ENCODE results near the gene UGT1A10. TPM values are rescaled to one million over a fixed set of nuclear protein-coding genes. Genes with fewer than 3 reads are reported as not detected.
"Not testable (repeated sequence)": the region's sequence is repeated elsewhere in the genome, so short reads cannot be mapped to it uniquely, and the experiment has no call there.

The UGT1A10 gene
- total RNA-seq, 1 donor from 2014 or later: not detected

DNA sequence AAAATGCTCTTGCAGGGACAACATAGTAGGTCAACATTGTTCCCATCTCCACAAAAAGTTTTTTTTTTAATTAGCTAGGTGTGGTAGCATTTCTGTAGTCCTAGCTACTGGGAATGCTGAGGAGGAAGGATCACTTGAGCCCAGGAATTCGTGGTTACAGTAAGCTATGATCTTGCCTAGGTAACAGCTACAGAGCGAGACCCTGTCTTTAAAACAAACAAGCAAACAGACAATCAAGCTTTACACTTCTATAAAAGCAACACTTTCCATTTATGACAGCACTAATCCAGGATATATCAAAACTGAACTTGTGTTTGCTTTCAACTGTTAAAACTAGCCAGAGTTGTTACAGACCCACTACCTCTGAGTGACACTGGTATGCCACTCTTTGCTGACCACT, 104.6 kb downstream of the UGT1A10 start:
- H3K9me3 Mint-ChIP-seq: no peaks in the 10 kb centered on the region

DNA sequence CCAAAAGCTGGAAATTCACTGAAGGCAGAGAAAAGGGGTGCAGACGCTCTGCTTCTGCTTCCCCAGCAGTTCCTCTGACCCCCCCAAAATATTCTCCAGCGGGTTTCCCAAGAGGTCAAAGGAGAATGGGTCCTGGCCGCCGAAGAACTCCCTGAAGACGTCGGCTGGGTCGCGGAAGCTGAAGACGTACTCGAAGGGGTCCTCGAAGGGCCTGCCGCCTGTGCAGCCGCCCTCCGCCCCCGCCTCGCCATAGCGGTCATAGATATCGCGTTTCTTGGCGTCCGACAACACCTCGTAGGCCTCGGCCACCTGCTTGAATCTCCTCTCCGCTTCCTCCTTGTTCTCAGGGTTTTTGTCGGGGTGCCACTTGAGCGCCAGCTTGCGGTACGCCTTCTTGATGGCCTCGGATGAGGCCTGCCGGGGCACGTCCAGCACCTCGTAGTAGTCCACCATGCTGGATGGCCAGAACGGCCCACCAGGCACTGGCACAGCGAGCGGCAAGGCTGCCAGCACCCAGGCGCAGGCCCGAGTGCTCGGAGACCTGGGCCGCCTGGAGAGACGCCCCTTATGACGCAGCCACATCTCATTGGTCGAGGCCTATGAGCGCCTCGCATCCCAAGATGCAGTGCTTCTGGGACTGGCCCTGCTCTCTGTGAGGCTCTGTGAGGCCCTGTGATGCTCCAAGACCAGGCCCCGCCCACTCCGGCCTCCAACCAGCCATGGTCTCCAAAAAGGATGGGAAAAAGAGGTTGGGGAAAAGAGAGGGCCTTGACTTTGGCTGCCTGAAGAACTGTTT, 107.4 kb downstream of the UGT1A10 start:
- DNase-seq (ENCODE audit: extremely low spot score, unreplicated experiment): no peak
- no peak overlapping the region for H3K27ac Mint-ChIP-seq
- H3K36me3 Mint-ChIP-seq: no peaks in the 10 kb centered on the region
- H3K4me1 Mint-ChIP-seq (ENCODE audit: unreplicated experiment): no peaks in the 10 kb centered on the region
- peaks cover 26% of the 10 kb centered on the region for H3K27me3 Mint-ChIP-seq
- H3K4me3 Mint-ChIP-seq: no peak overlapping the region
- TF ChIP-seq, protein P1, sequence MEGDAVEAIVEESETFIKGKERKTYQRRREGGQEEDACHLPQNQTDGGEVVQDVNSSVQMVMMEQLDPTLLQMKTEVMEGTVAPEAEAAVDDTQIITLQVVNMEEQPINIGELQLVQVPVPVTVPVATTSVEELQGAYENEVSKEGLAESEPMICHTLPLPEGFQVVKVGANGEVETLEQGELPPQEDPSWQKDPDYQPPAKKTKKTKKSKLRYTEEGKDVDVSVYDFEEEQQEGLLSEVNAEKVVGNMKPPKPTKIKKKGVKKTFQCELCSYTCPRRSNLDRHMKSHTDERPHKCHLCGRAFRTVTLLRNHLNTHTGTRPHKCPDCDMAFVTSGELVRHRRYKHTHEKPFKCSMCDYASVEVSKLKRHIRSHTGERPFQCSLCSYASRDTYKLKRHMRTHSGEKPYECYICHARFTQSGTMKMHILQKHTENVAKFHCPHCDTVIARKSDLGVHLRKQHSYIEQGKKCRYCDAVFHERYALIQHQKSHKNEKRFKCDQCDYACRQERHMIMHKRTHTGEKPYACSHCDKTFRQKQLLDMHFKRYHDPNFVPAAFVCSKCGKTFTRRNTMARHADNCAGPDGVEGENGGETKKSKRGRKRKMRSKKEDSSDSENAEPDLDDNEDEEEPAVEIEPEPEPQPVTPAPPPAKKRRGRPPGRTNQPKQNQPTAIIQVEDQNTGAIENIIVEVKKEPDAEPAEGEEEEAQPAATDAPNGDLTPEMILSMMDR (conservative IDR thresholded peaks at IDR 0.05): no peak
- no peaks in the 10 kb centered on the region for H3K9me3 Mint-ChIP-seq

More for the DNA sequence above, 104.6 kb downstream of the UGT1A10 start:
- Mint-ChIP-seq H3K36me3 (no peaks in the 10 kb centered on the region), H3K4me3 (no peak overlapping the region), H3K27ac (no peak overlapping the region), H3K27me3 (peaks cover 29% of the 10 kb centered on the region), H3K4me1 (ENCODE audit: unreplicated experiment) (no peaks in the 10 kb centered on the region)
- TF ChIP-seq, protein P1 (conservative IDR thresholded peaks at IDR 0.05): no peak
- DNase-seq (ENCODE audit: extremely low spot score, unreplicated experiment): no peak

DNA sequence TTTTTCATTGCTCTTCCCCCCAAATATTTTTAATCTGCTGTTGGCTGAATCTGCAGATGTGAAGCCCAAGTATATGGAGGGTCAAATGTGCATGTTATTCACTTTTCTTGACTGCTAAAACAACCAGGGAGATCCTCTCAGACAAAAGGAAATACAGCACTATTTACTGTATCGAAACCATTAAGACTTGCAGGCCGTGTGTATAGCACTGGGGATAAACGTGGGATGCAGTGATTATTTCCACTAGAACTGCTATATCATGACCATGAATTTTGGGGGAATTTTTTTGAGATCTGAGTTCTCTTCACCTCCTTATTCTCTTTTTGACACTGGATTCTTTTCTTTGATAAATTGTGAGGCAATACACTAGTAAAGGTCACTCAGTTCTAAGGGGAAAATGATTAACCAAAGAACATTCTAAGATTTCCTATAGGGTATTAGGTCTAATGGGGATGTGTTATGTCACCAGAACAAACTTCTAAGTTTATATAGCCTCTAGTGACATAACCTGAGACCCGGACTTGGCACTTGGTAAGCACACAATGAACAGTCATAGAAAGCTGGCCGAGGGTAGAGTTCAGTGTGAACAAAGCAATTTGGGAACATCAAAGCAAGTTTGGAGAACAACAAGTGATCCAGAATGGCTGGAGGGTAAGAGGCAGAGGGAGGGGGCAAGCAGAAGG, 109.0 kb downstream of the UGT1A10 start:
- H3K4me3 Mint-ChIP-seq: no peak overlapping the region
- TF ChIP-seq, protein P1 (conservative IDR thresholded peaks at IDR 0.05): no peak
- no peaks in the 10 kb centered on the region for H3K9me3 Mint-ChIP-seq
- DNase-seq (ENCODE audit: extremely low spot score, unreplicated experiment): no peak
- H3K27ac Mint-ChIP-seq: no peak overlapping the region
- H3K4me1 Mint-ChIP-seq (ENCODE audit: unreplicated experiment): no peaks in the 10 kb centered on the region
- peaks cover 24% of the 10 kb centered on the region for H3K27me3 Mint-ChIP-seq
- no peaks in the 10 kb centered on the region for H3K36me3 Mint-ChIP-seq

DNA sequence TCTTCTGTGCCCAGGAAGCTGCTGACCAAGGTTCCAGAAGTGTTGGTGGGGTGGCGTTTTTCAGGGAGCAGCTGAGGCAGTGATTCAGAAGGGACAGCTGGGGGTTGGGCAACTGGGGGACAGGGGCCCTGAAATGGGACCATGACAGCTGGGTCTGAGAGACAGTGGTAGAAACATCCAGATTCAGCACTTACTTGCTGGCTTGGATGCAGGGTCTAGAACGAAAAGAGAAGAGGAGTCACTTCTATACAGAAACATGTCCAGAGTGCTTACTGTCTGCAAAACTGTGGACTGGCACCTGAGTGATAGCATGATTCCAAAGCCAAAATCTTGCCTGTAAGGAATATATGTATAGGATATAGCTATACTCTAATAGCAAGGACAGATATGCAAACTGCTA, 109.6 kb downstream of the UGT1A10 start:
- DNase-seq (ENCODE audit: extremely low spot score, unreplicated experiment); H3K4me3 Mint-ChIP-seq; H3K27ac Mint-ChIP-seq; H3K36me3 Mint-ChIP-seq; H3K9me3 Mint-ChIP-seq; H3K4me1 Mint-ChIP-seq (ENCODE audit: unreplicated experiment): not testable (repeated sequence)
- H3K27me3 Mint-ChIP-seq: peaks cover 20% of the 10 kb centered on the region

DNA sequence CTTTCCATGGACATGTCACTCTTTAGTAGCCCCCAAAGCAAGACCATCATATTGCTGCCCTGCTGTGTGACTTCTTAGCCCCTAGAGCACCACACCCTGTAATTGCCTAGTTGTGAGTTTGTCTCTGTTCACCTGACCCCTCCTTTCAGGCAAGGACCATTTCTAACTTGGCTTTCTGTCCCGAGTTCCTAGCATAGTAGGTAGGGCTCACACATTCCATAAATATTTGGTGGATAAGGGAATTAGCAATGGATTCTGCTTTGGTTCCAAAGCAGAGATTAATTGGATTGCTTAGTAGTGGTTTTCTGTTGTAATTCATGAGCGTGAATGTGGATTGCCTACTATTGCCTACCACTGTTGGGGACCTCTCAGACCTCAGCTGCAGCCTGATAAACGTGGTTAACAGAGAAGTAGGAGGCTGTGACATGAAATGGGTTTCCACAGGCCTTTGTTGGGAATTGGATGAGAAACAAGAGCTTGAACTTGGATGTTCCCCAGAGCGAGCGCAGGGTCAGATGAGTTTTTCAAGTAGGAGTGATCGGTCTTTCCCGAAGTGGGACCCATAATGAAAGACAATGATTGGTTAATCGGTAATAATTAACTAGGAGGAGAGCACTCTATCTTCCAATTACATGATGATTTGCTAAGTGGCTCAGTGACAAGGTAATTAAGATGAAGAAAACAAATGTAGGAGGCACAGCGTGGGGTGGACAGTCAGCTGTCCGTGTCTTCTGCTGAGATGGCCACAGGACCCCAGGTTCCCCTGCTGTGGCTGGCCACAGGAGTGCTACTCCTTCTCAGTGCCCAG, 110.4 kb downstream of the UGT1A10 start:
- Mint-ChIP-seq H3K4me3 (no peak overlapping the region), H3K27me3 (peaks cover 14% of the 10 kb centered on the region), H3K9me3 (no peaks in the 10 kb centered on the region), H3K36me3 (no peaks in the 10 kb centered on the region), H3K4me1 (ENCODE audit: unreplicated experiment) (no peaks in the 10 kb centered on the region), H3K27ac (no peak overlapping the region)
- TF ChIP-seq, protein P1 (conservative IDR thresholded peaks at IDR 0.05): no peak
- no peak for DNase-seq (ENCODE audit: extremely low spot score, unreplicated experiment)

DNA sequence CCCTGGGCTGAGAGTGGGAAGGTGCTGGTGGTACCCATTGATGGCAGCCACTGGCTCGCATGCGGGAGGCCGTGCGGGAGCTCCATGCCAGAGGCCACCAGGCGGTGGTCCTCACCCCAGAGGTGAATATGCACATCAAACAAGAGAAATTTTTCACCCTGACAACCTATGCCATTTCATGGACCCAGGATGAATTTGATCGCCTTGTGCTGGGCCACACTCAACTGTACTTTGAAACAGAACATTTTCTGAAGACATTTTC, 111.0 kb downstream of the UGT1A10 start:
- H3K4me1 Mint-ChIP-seq (ENCODE audit: unreplicated experiment): no peaks in the 10 kb centered on the region
- peaks cover 14% of the 10 kb centered on the region for H3K27me3 Mint-ChIP-seq
- H3K27ac Mint-ChIP-seq: no peak overlapping the region
- TF ChIP-seq, protein P1 (conservative IDR thresholded peaks at IDR 0.05): no peak
- H3K4me3 Mint-ChIP-seq: no peak overlapping the region
- no peak for DNase-seq (ENCODE audit: extremely low spot score, unreplicated experiment)
- H3K9me3 Mint-ChIP-seq: no peaks in the 10 kb centered on the region
- H3K36me3 Mint-ChIP-seq: no peaks in the 10 kb centered on the region

DNA sequence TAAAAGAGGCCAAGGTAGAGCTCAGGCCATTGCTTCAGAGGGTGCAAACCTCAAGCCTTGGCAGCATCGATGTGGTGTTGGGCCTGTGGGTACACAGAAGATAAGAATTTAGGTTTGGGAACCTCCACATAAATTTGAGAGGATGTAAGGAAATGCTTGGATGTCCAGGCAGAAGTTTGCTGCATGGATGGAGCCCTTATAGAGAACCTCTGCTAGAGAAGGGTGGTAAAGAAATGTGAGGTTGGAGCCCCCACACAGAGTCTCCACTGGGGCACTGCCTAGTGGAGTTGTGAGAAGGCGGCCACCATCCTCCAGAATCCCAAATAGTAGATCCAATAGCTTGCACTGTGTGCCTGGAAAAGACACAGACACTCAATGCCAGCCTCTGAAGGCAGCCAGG, 114.4 kb downstream of the UGT1A10 start:
- not testable (repeated sequence) for H3K4me1 Mint-ChIP-seq (ENCODE audit: unreplicated experiment); H3K27ac Mint-ChIP-seq; H3K36me3 Mint-ChIP-seq; H3K9me3 Mint-ChIP-seq; DNase-seq (ENCODE audit: extremely low spot score, unreplicated experiment); H3K4me3 Mint-ChIP-seq
- peaks cover 11% of the 10 kb centered on the region for H3K27me3 Mint-ChIP-seq

DNA sequence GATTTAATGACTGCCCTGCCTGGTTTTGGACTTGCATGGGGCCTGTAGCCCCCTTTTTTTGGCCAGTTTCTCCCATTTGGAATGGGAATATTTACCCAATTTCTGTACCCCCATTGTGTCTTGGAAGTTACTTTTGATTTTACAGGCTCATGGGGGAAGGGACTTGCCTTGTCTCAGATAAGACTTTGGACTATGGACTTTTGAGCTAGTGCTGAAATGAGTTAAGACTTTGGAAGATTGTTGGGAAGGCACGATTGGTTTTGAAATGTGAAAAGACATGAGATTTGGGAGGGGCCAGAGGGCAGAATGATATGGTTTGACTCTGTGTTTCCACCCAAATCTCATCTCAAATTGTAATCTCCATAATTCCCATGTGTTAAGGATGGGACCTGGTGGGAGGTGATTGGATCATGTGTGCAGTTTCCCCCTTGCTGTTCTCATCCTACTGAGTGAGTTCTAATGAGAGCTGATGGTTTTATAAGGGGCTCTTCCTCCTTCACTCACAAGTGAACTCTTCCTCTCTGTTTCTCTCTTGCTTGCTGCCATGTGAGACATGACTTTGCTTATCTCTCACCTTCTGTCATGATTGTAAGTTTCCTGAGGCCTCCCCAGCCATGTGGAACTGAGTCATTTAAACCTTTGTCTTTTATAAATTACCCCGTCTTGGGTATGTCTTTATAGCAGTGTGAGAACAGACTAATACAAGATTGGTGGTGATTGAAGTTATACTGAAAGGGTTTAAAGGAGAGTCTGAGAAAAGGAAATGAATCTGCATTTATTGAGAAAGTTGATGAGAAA, 115.2 kb downstream of the UGT1A10 start:
- H3K36me3 Mint-ChIP-seq; H3K4me3 Mint-ChIP-seq; H3K27me3 Mint-ChIP-seq; DNase-seq (ENCODE audit: extremely low spot score, unreplicated experiment); H3K27ac Mint-ChIP-seq; H3K9me3 Mint-ChIP-seq; H3K4me1 Mint-ChIP-seq (ENCODE audit: unreplicated experiment): not testable (repeated sequence)
